Activated naive CD8-positive, alpha-beta T cell (primary cell): ENCODE measurements around the gene MARK3.
A peak's percentile ranks its signal among the peaks of the same experiment; 100 is the strongest.

Experiments
- H3K27ac Mint-ChIP-seq: one replicate; pipeline ENCODE4 v1.8.0; 2021; ENCODE audit warnings: mixed read lengths
- H3K27me3 Mint-ChIP-seq: one replicate; pipeline ENCODE4 v1.8.0; 2021; ENCODE audit warnings: mixed read lengths
- H3K36me3 Mint-ChIP-seq: one replicate; pipeline ENCODE4 v1.8.0; 2021; ENCODE audit warnings: mixed read lengths
- H3K4me1 Mint-ChIP-seq: one replicate; pipeline ENCODE4 v1.8.0; 2021; ENCODE audit warnings: low read depth, mixed read lengths
- H3K4me3 Mint-ChIP-seq: one replicate; pipeline ENCODE4 v1.8.0; 2021; ENCODE audit warnings: mild to moderate bottlenecking, mixed read lengths
- H3K9me3 Mint-ChIP-seq: one replicate; pipeline ENCODE4 v1.8.0; 2021; ENCODE audit warnings: low read depth, mixed read lengths

The MARK3 gene

GRCh38 chr14:103380719-103381377 lies 4.4 kb upstream of the MARK3 start:
- Mint-ChIP-seq H3K4me1 (peaks cover 8% of the 10 kb centered on the region), H3K4me3 (no peak overlapping the region), H3K27ac (no peak overlapping the region), H3K27me3 (peaks cover 7% of the 10 kb centered on the region), H3K9me3 (no peaks in the 10 kb centered on the region), H3K36me3 (no peaks in the 10 kb centered on the region)

- Mint-ChIP-seq H3K9me3 (no peaks in the 10 kb centered on the region), H3K27ac (no peak overlapping the region), H3K27me3 (peaks cover 7% of the 10 kb centered on the region), H3K4me1 (peaks cover 11% of the 10 kb centered on the region), H3K36me3 (no peaks in the 10 kb centered on the region), H3K4me3 (no peak overlapping the region)
Observed at GRCh38 chr14:103382376-103382775, 2.8 kb upstream of the MARK3 start.

DNA sequence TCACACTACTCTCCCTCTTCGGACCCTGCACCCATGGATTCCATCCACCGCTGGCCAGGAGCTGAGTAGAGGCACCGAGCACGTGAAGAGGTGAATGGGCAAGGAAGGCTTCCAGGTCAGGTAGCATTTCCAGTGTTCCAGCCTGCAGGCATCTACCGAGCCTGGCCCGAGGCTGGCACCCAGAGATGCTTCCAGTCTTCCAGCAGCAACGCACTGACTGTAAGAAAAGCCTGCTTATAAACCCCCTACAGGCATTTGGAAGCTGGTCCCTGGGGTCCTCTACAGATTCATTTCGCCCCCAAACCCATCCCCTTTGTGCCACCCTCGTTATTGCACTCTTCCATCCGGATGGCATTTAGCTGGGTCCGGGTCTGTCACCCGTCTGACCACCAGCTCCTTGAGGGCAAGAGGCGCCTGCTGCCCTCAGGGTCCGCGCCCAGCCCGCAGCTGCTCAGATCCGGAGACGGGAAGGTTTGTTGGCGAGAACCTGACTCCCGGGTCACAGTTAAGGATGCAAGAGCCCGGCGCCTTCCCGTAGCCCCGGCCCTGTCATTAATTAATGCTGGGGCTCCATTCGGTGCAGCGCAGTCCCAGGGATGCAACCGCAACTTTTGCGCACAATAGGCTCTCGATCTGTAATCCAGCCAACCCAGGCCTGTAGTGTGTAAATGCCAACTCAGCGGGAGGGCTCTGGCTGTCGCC lies 614 bp upstream of the MARK3 start:
- peak overlapping the region; percentile 87 for H3K27ac Mint-ChIP-seq
- H3K9me3 Mint-ChIP-seq, result no peaks in the 10 kb centered on the region
- H3K4me1 Mint-ChIP-seq, result peaks cover 29% of the 10 kb centered on the region
- peaks cover 5% of the 10 kb centered on the region for H3K27me3 Mint-ChIP-seq
- H3K4me3 Mint-ChIP-seq, result peak overlapping the region; percentile 92
- peaks cover 3% of the 10 kb centered on the region for H3K36me3 Mint-ChIP-seq

- Mint-ChIP-seq H3K4me1 (peaks cover 37% of the 10 kb centered on the region), H3K27me3 (peaks cover 3% of the 10 kb centered on the region), H3K4me3 (peak overlapping the region; percentile 98), H3K9me3 (no peaks in the 10 kb centered on the region), H3K36me3 (peaks cover 3% of the 10 kb centered on the region), H3K27ac (peak overlapping the region; percentile 97)
Observed at GRCh38 chr14:103385929-103386712, 906 bp downstream of the MARK3 start.

- H3K27me3 Mint-ChIP-seq, result peaks cover 3% of the 10 kb centered on the region
- peaks cover 39% of the 10 kb centered on the region for H3K4me1 Mint-ChIP-seq
- no peaks in the 10 kb centered on the region for H3K9me3 Mint-ChIP-seq
- peaks cover 3% of the 10 kb centered on the region for H3K36me3 Mint-ChIP-seq
- H3K4me3 Mint-ChIP-seq, result peak overlapping the region; percentile 98
- H3K27ac Mint-ChIP-seq, result peak overlapping the region; percentile 97
Observed at GRCh38 chr14:103386713-103387329, 1.6 kb downstream of the MARK3 start.

- Mint-ChIP-seq H3K27ac (peak overlapping the region; percentile 78), H3K4me3 (peak overlapping the region; percentile 98), H3K27me3 (no peaks in the 10 kb centered on the region), H3K9me3 (no peaks in the 10 kb centered on the region), H3K4me1 (peaks cover 43% of the 10 kb centered on the region), H3K36me3 (peaks cover 3% of the 10 kb centered on the region)
Observed at GRCh38 chr14:103388664-103389063, 3.4 kb downstream of the MARK3 start.

GRCh38 chr14:103390605-103391004 lies 5.4 kb downstream of the MARK3 start:
- no peaks in the 10 kb centered on the region for H3K9me3 Mint-ChIP-seq
- H3K4me1 Mint-ChIP-seq, result peaks cover 58% of the 10 kb centered on the region
- H3K27ac Mint-ChIP-seq, result peak overlapping the region; percentile 46
- H3K4me3 Mint-ChIP-seq, result no peak overlapping the region
- no peaks in the 10 kb centered on the region for H3K27me3 Mint-ChIP-seq
- peaks cover 3% of the 10 kb centered on the region for H3K36me3 Mint-ChIP-seq

GRCh38 chr14:103391048-103391447 lies 5.8 kb downstream of the MARK3 start:
- peak overlapping the region; percentile 35 for H3K27ac Mint-ChIP-seq
- peaks cover 3% of the 10 kb centered on the region for H3K36me3 Mint-ChIP-seq
- H3K4me1 Mint-ChIP-seq, result peaks cover 63% of the 10 kb centered on the region

GRCh38 chr14:103392106-103392505 lies 6.9 kb downstream of the MARK3 start:
- no peak overlapping the region for H3K27ac Mint-ChIP-seq
- peaks cover 3% of the 10 kb centered on the region for H3K36me3 Mint-ChIP-seq
- H3K4me1 Mint-ChIP-seq, result peaks cover 70% of the 10 kb centered on the region
- no peaks in the 10 kb centered on the region for H3K9me3 Mint-ChIP-seq
- no peaks in the 10 kb centered on the region for H3K27me3 Mint-ChIP-seq
- H3K4me3 Mint-ChIP-seq, result no peak overlapping the region

More at GRCh38 chr14:103391048-103391447, 5.8 kb downstream of the MARK3 start:
- Mint-ChIP-seq H3K27me3 (no peaks in the 10 kb centered on the region), H3K4me3 (no peak overlapping the region), H3K9me3 (no peaks in the 10 kb centered on the region)

- H3K27ac Mint-ChIP-seq, result no peak overlapping the region
- H3K27me3 Mint-ChIP-seq, result no peaks in the 10 kb centered on the region
- no peaks in the 10 kb centered on the region for H3K9me3 Mint-ChIP-seq
- no peak overlapping the region for H3K4me3 Mint-ChIP-seq
- H3K4me1 Mint-ChIP-seq, result peaks cover 69% of the 10 kb centered on the region
- H3K36me3 Mint-ChIP-seq, result peaks cover 3% of the 10 kb centered on the region
Observed at GRCh38 chr14:103392572-103392971, 7.4 kb downstream of the MARK3 start.

- no peaks in the 10 kb centered on the region for H3K27me3 Mint-ChIP-seq
- peaks cover 3% of the 10 kb centered on the region for H3K36me3 Mint-ChIP-seq
- H3K9me3 Mint-ChIP-seq, result no peaks in the 10 kb centered on the region
- H3K27ac Mint-ChIP-seq, result no peak overlapping the region
- peaks cover 69% of the 10 kb centered on the region for H3K4me1 Mint-ChIP-seq
- no peak overlapping the region for H3K4me3 Mint-ChIP-seq
Observed at GRCh38 chr14:103393070-103393469, 7.9 kb downstream of the MARK3 start.

DNA sequence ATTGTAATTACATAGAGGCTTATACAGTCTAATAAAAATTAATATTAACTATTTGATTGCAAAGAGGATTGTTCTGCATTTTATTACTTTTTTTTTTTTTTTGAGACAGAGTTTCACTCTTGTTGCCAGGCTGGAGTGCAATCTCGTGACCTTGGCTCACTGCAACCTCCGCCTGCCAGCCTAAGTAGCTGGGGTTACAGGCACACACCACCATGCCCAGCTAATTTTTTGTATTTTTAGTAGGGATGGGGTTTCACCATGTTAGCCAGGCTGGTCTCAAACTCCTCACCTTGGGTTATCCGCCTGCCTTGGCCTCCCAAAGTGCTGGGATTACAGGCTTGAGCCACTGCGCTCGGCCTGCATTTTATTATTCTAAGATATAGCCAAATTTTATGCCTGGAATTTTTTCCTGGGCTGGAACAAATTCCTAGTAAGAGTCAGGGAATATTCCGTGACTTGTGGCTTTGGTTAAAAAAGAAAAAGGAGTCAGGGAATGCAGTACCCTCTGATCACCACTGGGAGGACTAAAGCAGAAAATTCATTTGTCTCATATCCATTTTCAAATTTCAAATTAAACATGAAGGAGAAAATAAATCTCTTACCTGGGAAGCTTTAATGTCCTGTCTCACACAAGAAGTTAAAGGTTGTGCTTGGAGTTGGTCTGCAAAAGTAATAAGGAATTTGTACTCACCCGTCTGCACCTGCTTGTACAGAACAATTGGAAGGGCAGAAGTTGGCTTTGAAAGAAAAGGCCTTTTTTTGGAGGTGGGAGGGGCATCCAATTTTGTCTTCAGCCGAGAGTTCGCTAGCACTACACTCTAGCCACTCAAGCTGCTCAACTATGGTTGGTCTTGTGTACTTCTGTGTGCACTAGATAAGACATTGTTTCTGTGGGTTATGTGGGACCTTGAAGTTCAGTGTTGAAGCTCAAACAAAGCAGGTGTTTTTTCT lies 8.7 kb downstream of the MARK3 start:
- H3K9me3 Mint-ChIP-seq, result no peaks in the 10 kb centered on the region
- no peaks in the 10 kb centered on the region for H3K36me3 Mint-ChIP-seq
- peaks cover 68% of the 10 kb centered on the region for H3K4me1 Mint-ChIP-seq
- peak overlapping the region; percentile 34 for H3K27ac Mint-ChIP-seq
- no peaks in the 10 kb centered on the region for H3K27me3 Mint-ChIP-seq
- H3K4me3 Mint-ChIP-seq, result peak overlapping the region; percentile 55

GRCh38 chr14:103395244-103395643 lies 10.0 kb downstream of the MARK3 start:
- Mint-ChIP-seq H3K4me1 (peaks cover 74% of the 10 kb centered on the region), H3K4me3 (peak overlapping the region; percentile 70), H3K36me3 (no peaks in the 10 kb centered on the region), H3K27me3 (no peaks in the 10 kb centered on the region), H3K27ac (peak overlapping the region; percentile 62), H3K9me3 (no peaks in the 10 kb centered on the region)

DNA sequence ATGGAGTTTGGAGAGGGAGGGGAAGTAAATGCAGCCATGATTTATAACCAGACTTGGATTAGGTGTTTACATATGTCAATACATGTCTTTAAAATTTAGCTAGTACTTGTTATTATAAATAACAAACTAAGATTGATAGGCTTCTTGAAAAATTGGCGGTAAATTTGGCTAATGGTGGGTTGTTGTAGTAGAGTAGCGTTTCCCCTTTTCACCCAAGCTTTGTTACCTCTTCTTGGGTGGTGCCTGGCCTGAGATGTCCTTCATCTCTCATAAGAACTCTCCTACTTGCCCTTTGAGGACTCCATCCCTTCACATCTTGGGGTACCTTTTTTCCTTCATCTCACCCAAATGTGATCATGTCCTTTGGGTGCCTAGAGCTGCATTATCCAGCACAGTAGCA lies 11.2 kb downstream of the MARK3 start:
- Mint-ChIP-seq H3K27ac (no peak overlapping the region), H3K27me3 (no peaks in the 10 kb centered on the region), H3K4me1 (peaks cover 79% of the 10 kb centered on the region), H3K9me3 (no peaks in the 10 kb centered on the region), H3K4me3 (peak overlapping the region; percentile 70), H3K36me3 (no peaks in the 10 kb centered on the region)
